Measurements from ENCODE around the gene HOXD3. TPM values are rescaled to one million over a fixed set of nuclear protein-coding genes. Genes with fewer than 3 reads are reported as not detected.

HOXD3 gene
- total RNA-seq, 2 experiments from 2014 or later, result not detected

- H3K27me3 Mint-ChIP-seq, result peaks cover 47% of the 10 kb centered on the region
- no peak for ATAC-seq (ENCODE audit: poor library complexity)
- peaks cover 9 to 15% of the 10 kb centered on the region in 2 experiments for H3K27me3 ChIP-seq (ENCODE audit: control insufficient read depth in 1 of 2, insufficient read depth in 2 of 2, low read length in 2 of 2)
- H3K36me3 Mint-ChIP-seq (ENCODE audit: low read depth), result no peaks in the 10 kb centered on the region
- no peak for DNase-seq
- no peaks in the 10 kb centered on the region for H3K36me3 ChIP-seq (ENCODE audit: insufficient read depth, low read length)
- no peak overlapping the region for H3K27ac Mint-ChIP-seq
- H3K27ac ChIP-seq (ENCODE audit: low read depth in 1 of 2, low read length in 2 of 2), result no peak overlapping the region
- no peak for TF ChIP-seq CTCF (IDR thresholded peaks at IDR 0.05)
- H3K4me1 ChIP-seq (ENCODE audit: insufficient read depth, low read length), result no peaks in the 10 kb centered on the region
- peaks cover 5 to 6% of the 10 kb centered on the region in 2 experiments for H3K9me3 ChIP-seq (ENCODE audit: control insufficient read depth in 1 of 2, insufficient read depth in 1 of 2, low read length in 2 of 2)
- ChIA-PET POLR2A (interaction anchor here (0.6 kb wide), 1 partner anchor 552 kb away, joined by 3 read pairs; no protein-coding TSS in a partner anchor), CTCF (no interaction called here)
- H3K4me3 Mint-ChIP-seq, result no peak overlapping the region
- no peak overlapping the region for H3K4me3 ChIP-seq (ENCODE audit: low read length)
- H3K4me1 Mint-ChIP-seq (ENCODE audit: low read depth), result no peaks in the 10 kb centered on the region
- no peaks in the 10 kb centered on the region for H3K9me3 Mint-ChIP-seq
- intact Hi-C loops (cut with DNase I, micrococcal nuclease), result no loop called here
These were observed 48.0 kb downstream of the HOXD3 start for GRCh38 chr2:176205126-176205525.

GRCh38 chr2:176206136-176206535 is 49.0 kb downstream of the HOXD3 start:
- H3K36me3 ChIP-seq (ENCODE audit: insufficient read depth, low read length), result no peaks in the 10 kb centered on the region
- Mint-ChIP-seq H3K4me1 (ENCODE audit: low read depth) (no peaks in the 10 kb centered on the region), H3K9me3 (no peaks in the 10 kb centered on the region), H3K27ac (no peak overlapping the region), H3K36me3 (ENCODE audit: low read depth) (no peaks in the 10 kb centered on the region), H3K27me3 (peaks cover 50% of the 10 kb centered on the region), H3K4me3 (no peak overlapping the region)
- TF ChIP-seq CTCF (IDR thresholded peaks at IDR 0.05), result no peak
- ChIA-PET CTCF (no interaction called here), POLR2A (no interaction called here)
- no peak overlapping the region for H3K27ac ChIP-seq (ENCODE audit: low read depth in 1 of 2, low read length in 2 of 2)
- peaks cover 9 to 13% of the 10 kb centered on the region in 2 experiments for H3K27me3 ChIP-seq (ENCODE audit: control insufficient read depth in 1 of 2, insufficient read depth in 2 of 2, low read length in 2 of 2)
- H3K4me1 ChIP-seq (ENCODE audit: insufficient read depth, low read length), result no peaks in the 10 kb centered on the region
- intact Hi-C loops (cut with DNase I, micrococcal nuclease), result no loop called here
- ATAC-seq (ENCODE audit: poor library complexity) (no peak), DNase-seq (no peak)
- peaks cover 5 to 6% of the 10 kb centered on the region in 2 experiments for H3K9me3 ChIP-seq (ENCODE audit: control insufficient read depth in 1 of 2, insufficient read depth in 1 of 2, low read length in 2 of 2)
- no peak overlapping the region for H3K4me3 ChIP-seq (ENCODE audit: low read length)

GRCh38 chr2:176206682-176207081 is 49.6 kb downstream of the HOXD3 start:
- Mint-ChIP-seq H3K27me3 (peaks cover 52% of the 10 kb centered on the region), H3K4me3 (no peak overlapping the region), H3K36me3 (ENCODE audit: low read depth) (no peaks in the 10 kb centered on the region), H3K4me1 (ENCODE audit: low read depth) (no peaks in the 10 kb centered on the region), H3K9me3 (no peaks in the 10 kb centered on the region), H3K27ac (no peak overlapping the region)
- DNase-seq, result no peak
- Histone ChIP-seq H3K4me1 (ENCODE audit: insufficient read depth, low read length) (no peaks in the 10 kb centered on the region), H3K27me3 (ENCODE audit: control insufficient read depth in 1 of 2, insufficient read depth in 2 of 2, low read length in 2 of 2) (peaks cover 9 to 13% of the 10 kb centered on the region in 2 experiments), H3K27ac (ENCODE audit: low read depth in 1 of 2, low read length in 2 of 2) (no peak overlapping the region), H3K36me3 (ENCODE audit: insufficient read depth, low read length) (no peaks in the 10 kb centered on the region), H3K9me3 (ENCODE audit: control insufficient read depth in 1 of 2, insufficient read depth in 1 of 2, low read length in 2 of 2) (peaks cover 5 to 6% of the 10 kb centered on the region in 2 experiments), H3K4me3 (ENCODE audit: low read length) (no peak overlapping the region)
- no peak for TF ChIP-seq CTCF (IDR thresholded peaks at IDR 0.05)
- intact Hi-C loops (cut with DNase I, micrococcal nuclease), result no loop called here
- POLR2A ChIA-PET, result no interaction called here
- CTCF ChIA-PET, result no interaction called here
- ATAC-seq (ENCODE audit: poor library complexity), result no peak

Data from CD4-positive, alpha-beta T cell (primary cell).